ENCODE results near the gene LRRTM4.
A peak's percentile ranks its signal among the peaks of the same experiment; 100 is the strongest.

The LRRTM4 gene

GRCh38 chr2:77521931-77522470 is at the start of gene LRRTM4:
LRRTM4 (minus strand) TSS chr2:77522376.
- peak; percentile 47 for DNase-seq (ENCODE audit: low read depth, low spot score)

GRCh38 chr2:77571545-77571944 is 49.4 kb upstream of the LRRTM4 start:
- no peak for DNase-seq (ENCODE audit: low read depth, low spot score)

DNA sequence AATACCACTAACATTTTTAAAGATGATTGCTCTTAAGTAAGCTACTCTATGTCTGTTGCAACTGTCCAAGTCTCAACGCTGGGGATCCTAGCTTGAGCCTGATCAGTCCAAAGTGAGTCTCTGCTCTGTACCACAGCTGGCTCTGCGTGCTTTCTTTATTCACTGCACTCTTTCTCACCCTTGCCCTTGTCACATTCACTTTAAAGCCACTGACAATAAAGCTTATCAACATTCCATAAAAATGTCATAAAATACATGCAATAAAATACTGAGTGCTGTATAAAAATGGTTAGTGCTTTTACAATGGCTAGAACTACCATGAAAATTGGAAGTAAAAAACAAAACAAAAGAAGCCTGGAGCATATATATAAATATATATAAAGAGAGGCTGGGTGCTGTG is 45.5 kb upstream of the LRRTM4 start:
- DNase-seq (ENCODE audit: low read depth, low spot score), result no peak

DNA sequence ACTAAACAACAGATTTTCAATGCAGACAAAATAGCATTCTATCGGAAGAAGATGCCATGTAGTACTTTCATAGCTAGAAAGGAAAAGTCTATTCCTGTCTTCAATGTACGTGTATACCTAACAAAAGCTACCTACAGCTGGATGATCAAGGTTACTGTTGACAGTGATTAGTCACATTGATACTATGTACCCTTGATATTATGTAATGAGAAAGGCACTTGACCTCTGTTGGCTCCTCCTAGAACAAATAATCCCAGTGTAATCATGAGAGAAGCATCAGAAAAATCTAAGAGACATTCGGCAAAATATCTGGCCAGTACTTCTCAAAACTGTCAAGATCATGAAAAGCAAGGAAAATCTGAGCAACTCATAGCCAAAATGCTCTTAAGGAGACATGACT is 44.4 kb upstream of the LRRTM4 start:
- no peak for DNase-seq (ENCODE audit: low read depth, low spot score)

- no peak for DNase-seq (ENCODE audit: low read depth, low spot score)
Measured at GRCh38 chr2:77566131-77566530, 44.0 kb upstream of the LRRTM4 start.

DNA sequence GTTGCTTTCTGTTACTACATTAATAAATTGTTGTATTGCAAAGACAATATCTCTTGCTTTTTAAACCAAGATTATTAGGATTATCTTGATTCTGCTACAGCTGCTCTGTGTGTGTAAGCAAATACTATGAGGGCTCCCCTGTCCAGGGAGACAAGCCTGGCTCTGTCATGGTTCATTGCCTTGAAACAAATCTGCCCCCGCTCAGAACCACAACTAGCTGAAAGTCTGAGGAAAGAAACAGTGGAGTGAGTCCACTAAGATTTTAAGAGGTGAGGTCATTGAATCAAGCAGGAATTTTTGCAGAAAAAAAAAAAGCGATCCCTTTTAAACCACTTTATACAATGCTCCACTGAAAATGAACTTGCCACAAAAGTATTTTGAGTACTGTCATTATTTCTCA is 30.8 kb upstream of the LRRTM4 start:
- no peak for DNase-seq (ENCODE audit: low read depth, low spot score)

DNA sequence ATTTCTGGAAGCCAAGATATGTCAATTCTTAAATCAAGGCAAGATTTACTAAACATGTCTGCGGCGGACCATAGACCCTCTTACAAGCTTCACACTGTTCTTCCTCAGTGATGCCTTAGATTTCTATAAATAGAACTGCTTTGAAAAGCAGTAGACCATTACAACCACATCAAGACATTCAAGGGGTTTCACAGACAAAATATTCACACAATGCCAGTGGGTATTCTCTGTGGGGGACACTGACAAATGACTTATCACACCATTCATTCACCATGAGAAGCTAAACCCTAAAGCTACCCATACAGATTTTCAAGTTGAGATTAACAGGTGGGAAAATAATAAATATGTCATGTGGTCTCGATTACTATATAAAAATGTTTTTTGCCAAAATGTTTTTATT is 15.9 kb upstream of the LRRTM4 start:
- no peak for DNase-seq (ENCODE audit: low read depth, low spot score)

GRCh38 chr2:77522888-77523287 is 712 bp upstream of the LRRTM4 start:
- DNase-seq (ENCODE audit: low read depth, low spot score), result no peak

DNA sequence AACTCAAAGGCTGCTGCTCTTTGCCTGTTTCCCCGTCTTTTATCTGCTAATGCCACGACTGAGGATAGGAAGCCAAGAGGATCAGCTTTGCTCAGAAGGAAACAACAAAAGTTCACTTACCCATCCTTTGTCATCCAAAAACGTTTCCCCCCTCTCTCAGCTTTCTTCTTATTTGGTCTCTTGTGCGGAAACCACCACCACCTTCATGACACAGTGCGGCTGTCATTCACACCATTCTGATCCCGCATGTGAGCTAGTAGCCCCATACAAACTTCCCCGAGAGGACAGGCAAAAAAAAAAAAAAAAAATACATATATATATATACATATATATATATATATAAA is 656 bp downstream of the LRRTM4 start:
- peak; percentile 68 for DNase-seq (ENCODE audit: low read depth, low spot score)

DNA sequence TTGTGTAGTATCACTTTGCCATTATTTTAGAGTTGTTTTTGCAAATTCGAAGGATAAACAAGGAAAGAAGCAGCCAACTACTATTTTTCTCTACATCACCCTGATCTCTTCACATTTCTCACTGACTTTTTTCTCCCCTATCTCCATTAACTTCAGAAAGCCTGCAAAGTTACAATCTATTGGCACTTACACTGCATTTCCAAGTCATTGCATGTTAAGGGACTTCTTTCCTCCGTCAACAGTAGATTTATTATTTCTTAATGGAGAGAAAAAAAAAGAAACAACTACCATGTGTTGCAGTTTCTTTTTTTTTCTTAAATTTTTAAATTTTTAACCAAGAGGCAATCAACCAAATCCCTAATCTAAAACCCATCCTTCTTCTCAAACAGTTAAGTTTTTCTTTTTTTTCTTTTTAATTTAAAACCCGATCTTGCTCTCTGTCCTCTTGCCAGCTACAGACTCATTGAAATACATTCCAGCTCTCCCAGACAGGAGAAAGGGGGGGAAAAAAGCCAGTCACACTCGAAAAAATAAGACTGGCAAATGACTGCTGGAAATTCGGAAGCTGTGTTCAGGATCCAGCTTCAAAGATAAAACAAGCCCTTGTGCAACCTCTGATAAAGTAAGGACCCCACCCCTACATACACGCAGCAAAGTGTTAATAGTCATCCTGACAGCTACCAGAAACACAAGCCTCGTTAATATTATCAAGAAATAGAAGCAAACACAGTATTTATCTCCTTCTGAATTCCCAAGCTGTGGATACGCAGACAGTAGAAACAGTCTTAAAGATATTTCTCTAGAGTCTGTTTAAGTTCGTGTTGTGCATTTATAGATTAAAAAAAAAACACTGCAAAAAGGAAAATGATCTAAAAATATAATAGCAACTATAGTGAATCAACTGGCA is 1.3 kb downstream of the LRRTM4 start:
- no peak for DNase-seq (ENCODE audit: low read depth, low spot score)

- no peak for DNase-seq (ENCODE audit: low read depth, low spot score)
Measured at GRCh38 chr2:77519888-77520506, 2.2 kb downstream of the LRRTM4 start.

DNA sequence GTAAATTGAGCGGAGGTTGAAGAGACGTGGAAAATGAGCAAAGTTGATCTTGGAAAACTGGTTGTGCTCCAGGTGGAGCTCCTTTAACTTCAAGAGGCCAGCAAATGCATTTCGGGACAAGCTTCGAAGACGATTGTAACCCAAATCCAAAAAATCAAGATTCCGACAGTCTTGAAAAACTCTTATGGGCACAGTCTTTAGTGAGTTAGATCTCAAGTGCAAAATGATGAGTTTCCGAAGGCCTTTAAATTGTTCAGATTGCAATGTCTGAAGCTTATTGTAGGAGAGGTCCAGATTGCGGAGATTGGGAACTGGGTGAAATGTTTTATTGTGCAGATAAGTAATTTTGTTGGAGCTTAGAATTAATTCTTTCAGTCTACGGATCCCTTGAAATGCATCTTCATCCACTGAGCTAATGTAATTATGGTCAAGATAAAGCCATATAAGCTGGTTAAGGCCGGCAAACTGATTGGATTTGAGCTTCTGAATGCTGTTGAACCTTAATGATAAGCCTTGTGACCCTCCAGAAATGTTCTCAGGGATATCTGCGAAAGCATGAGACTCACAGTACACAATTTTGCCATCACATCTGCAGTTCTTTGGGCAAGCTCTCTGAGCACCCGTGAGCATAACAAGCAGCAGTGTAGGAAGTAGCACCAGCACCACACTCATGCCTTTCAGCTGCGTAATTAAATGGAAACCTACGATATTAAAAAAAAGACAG is 2.9 kb downstream of the LRRTM4 start:
- DNase-seq (ENCODE audit: low read depth, low spot score), result no peak

DNA sequence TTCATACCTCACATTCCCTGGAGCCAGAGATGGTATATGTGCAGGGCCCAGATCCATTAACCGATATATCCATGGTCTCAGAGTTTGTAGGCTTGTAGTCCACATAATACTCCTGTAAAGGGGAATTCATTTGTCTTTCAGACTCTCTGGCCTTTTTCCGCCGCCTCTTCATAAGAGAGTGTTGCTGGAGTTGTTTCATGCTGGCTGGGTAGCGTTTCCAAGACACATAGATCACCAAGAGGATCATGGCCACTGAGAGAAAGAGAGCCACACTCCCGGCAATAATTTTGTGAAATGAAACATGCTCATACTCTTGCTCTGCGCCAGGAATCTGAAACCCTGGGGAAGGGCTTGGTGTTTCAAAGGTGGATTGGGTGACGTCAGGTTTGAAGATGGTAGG is 3.9 kb downstream of the LRRTM4 start:
- DNase-seq (ENCODE audit: low read depth, low spot score), result no peak

DNA sequence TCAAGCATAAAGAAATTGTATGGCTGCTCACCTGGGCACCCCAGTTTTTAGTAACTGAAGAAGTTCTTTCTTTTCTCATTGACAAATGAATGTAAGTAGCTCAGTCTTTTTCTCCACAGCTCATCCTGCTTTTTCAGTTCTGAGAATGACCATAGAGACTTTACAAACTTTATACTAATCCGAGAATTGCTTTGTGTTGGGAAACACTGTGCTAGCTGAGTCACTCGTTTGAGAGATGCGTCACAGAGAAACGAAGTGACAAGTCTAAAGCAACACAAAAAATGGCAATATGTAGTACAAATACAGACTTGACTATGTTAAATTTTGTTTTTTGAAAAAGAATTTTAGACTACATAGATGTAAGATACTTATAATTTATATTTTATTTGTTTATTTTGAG is 9.0 kb downstream of the LRRTM4 start:
- no peak for DNase-seq (ENCODE audit: low read depth, low spot score)

DNA sequence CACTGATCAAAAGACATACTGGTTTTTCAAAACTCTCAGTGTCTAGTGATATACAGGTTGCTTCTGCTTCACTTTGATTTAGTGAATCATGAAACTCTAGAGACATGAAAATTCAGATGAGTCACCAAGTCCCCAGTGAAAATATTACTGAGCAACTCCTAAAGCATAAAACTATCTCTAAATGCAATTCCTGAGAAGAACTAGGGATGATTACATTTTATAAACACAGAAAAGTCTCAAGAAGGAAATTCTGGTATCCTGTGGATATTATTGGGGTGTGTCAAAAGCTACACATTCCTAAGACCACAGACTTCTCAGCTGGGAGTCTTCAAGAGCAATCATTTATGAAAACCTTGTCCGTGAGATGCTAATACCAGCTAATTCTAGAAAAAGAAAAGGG is 9.7 kb downstream of the LRRTM4 start:
- no peak for DNase-seq (ENCODE audit: low read depth, low spot score)

DNA sequence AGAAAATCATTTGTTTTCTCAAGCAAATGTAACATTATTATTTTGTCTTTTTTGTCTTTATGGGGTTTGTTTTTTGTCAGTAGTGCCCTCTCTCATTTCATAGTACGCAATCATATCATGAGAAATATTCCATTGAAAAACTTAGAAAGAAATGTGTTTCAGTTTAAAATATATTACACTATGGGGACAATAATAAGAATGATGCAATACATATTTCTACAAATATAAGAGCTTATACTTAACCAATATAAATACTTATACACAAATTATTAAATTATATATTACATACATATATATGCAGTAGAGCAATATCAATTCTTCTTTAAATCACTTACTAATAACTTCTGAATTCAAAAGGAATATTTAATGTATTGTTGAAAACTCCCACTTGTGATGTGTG is 13.7 kb downstream of the LRRTM4 start:
- no peak for DNase-seq (ENCODE audit: low read depth, low spot score)

DNA sequence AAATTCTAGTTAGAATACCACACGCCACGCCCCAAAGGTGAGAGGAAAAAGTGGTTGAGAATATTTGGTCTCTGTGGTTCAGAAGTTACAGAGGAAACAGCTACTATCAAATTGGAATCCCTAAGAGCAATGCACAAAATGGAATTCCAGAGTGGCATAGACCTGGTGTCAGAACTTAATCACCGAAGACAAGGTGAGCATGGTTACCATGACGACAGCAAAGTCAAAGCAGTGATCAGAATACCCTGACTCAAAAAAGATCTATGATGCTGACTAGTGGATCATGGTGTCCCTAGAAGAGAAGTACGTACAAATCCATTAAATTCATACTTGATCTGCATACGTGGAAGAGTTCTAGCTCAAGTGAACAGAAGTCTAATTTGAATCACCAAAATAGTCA is 14.5 kb downstream of the LRRTM4 start:
- no peak for DNase-seq (ENCODE audit: low read depth, low spot score)

GRCh38 chr2:77488141-77488540 is 34.0 kb downstream of the LRRTM4 start:
- no peak for DNase-seq (ENCODE audit: low read depth, low spot score)

GRCh38 chr2:77487074-77487803 is 34.9 kb downstream of the LRRTM4 start:
- no peak for DNase-seq (ENCODE audit: low read depth, low spot score)

GRCh38 chr2:77484026-77484425 is 38.1 kb downstream of the LRRTM4 start:
- no peak for DNase-seq (ENCODE audit: low read depth, low spot score)

GRCh38 chr2:77479895-77480294 is 42.3 kb downstream of the LRRTM4 start:
- no peak for DNase-seq (ENCODE audit: low read depth, low spot score)

DNA sequence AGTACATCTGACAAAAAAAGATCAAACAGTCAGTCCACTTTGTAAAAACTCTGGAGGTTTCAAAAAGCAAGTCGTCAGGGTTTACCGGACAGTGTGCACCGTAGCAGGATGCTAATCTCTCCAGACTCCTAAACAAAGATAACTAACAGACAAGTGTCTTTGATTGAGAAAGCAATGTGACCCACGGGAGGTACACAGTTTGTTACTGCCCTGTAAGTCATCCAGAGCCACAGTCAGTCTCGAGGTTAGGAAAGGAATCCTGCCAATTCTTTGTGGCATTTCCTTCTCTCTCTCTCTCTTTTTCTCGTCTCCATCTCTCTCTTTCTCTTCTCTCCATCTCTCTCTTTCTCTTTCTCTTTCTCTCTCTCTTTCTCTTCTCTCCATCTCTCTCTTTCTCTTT is 42.8 kb downstream of the LRRTM4 start:
- DNase-seq (ENCODE audit: low read depth, low spot score), result no peak
